ENCODE data around the gene ELMO1.

ELMO1 gene

DNA sequence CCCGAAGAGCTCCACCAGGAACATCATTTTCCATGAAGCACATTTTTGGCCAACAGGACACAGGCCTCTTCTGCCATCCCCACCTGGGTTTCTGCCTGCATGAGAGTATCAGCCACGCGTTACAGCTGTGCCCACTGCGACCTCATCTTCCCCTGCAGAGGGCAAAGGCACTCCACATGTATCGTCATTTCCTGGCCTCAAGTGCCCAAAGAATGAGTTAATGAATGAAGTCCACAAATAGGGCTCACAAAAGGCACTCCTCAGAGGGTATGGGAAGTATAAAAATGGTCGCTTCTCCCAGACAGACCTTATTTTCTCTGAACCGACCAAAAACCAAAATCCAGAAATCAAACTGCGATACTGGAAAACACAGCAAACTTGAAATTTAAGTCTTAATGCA, 18.5 kb downstream of the ELMO1 start:
- H3K4me1 Mint-ChIP-seq = peaks cover 66% of the 10 kb centered on the region
- H3K4me3 Mint-ChIP-seq = no peak overlapping the region
- H3K36me3 Mint-ChIP-seq = peaks cover 11% of the 10 kb centered on the region
- ATAC-seq = no peak
- no peaks in the 10 kb centered on the region for H3K9me3 Mint-ChIP-seq
- no peaks in the 10 kb centered on the region for H3K27me3 Mint-ChIP-seq
- H3K27ac Mint-ChIP-seq = peak overlapping the region; percentile 16

DNA sequence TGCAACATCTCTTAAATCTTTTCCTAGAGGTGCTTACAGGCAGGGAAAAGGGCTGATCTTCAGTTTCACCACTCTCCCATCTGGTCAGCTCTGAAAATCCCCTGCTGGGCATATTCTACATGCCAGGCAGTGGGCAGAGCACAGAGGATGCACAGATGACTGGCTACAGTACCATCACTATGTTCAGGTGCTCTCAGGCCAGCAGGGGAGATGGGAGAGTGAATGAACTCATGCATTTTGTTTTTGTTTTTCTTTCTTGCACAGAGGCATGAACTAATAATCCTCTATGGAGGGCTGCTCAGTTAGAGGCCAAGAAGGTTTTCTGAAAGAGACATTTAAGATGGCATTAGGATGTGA, 19.3 kb downstream of the ELMO1 start:
- Mint-ChIP-seq H3K9me3 (no peaks in the 10 kb centered on the region), H3K27me3 (no peaks in the 10 kb centered on the region), H3K4me1 (peaks cover 62% of the 10 kb centered on the region), H3K4me3 (no peak overlapping the region), H3K27ac (peak overlapping the region; percentile 16), H3K36me3 (peaks cover 11% of the 10 kb centered on the region)
- ATAC-seq = no peak

DNA sequence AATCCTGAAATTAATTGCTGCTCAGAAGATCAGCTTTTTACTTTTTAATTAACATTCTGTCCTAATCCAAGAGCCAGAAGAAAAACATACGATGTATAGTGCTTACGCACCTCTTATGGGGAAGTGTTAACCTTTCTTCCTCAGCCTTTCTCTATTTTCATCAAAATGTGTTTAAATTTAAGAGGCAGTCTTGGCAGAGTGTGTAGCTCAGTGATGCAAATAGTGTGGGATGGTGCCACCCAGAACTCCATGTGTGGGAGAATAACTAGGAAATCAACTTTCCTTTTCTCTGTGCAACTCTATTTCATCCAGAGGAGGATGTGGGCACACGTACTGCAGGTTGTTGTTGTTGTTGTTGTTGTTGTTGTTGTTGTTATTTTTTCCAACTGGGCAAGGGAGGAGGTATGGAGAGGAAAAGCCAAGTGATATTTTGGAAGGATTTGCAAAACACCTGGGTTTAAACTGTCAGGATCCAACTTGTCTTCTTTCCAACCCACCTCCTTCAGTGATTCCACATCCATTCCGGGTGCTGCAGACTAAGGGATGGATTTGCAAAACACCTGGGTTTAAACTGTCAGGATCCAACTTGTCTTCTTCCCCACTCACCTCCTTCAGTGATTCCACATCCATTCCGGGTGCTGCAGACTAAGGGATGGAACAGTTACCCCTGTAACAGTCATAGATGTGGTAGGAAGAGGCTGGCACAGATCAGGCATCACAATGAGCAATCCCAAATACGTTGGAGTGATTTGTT, 19.8 kb downstream of the ELMO1 start:
- no peak for ATAC-seq
- Mint-ChIP-seq H3K36me3 (peaks cover 11% of the 10 kb centered on the region), H3K4me3 (no peak overlapping the region), H3K9me3 (no peaks in the 10 kb centered on the region), H3K27me3 (no peaks in the 10 kb centered on the region), H3K4me1 (peaks cover 58% of the 10 kb centered on the region), H3K27ac (peak overlapping the region; percentile 16)

DNA sequence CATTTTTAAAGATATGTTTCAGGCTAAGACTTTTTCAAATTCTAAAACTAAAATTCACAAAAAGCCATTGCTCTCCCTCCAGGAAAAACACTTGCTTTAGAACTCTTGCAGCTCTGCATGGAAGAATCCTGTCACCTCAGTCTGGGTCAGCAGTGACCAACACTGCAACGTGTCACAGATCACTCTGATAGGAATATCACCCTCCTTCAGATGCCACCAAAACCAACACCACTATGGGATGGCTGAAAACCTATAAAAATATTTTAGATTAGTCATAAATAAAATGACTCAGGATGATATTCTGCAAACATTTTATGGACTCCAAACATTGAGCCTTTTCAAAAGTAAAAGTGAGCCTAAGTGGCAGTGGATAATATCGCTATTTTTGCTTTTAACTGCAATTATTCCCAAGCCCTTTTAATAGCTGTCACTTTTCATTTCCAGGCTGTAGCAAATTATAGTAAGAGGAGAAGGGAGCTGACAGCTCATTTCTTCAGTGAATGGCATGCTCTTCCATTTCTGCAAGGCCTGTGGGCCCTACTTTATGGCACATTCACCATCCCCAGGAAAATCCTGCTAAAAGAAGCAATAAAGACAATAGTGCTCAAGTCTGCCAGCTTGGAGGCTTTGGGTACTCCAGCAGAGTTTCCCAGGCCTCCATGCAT, 21.3 kb downstream of the ELMO1 start:
- Mint-ChIP-seq H3K9me3 (no peaks in the 10 kb centered on the region), H3K27me3 (no peaks in the 10 kb centered on the region), H3K27ac (no peak overlapping the region), H3K4me3 (no peak overlapping the region), H3K4me1 (peaks cover 44% of the 10 kb centered on the region), H3K36me3 (peaks cover 11% of the 10 kb centered on the region)
- no peak for ATAC-seq

DNA sequence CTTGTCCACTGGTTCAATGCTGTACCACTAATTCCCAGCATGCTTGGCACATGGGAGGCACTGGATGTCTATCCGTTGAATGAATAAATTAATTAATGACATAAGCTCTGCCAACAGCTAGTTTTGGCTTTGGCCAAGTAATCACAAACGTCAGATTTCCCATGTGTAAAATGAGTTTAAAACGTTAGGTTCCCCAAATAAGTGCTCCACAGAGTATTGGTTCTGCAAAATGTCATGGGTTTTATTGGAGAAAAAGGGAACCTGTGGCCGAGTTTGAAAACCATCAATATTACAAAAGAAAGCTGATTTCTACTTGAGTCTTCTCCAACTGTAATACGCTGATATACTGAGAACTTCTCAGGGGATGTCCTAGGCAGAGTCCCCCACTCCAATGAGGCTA, 23.2 kb downstream of the ELMO1 start:
- Mint-ChIP-seq H3K36me3 (peaks cover 11% of the 10 kb centered on the region), H3K27me3 (no peaks in the 10 kb centered on the region), H3K27ac (peak overlapping the region; percentile 57), H3K4me3 (no peak overlapping the region), H3K9me3 (no peaks in the 10 kb centered on the region), H3K4me1 (peaks cover 48% of the 10 kb centered on the region)
- peak; percentile 60 for ATAC-seq

DNA sequence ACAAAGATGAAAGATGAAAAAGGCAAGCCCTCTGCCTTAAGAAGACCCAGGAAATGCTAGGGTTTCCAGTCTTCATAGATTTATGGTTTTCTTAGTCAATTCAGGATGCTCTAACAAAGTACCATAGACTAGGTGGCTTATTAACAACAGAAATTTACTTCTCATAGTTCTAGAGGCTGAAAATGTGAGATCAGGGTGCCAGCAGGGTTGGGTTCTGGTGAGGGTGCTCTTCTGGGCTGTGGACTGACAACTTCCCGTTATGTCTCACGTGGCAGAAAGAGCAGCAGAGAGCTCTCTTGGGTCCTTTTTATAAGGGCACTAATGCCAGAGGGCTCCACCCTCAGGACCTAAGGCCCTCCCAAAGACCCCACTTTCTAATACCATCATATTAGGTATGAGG, 23.7 kb downstream of the ELMO1 start:
- Mint-ChIP-seq H3K9me3 (no peaks in the 10 kb centered on the region), H3K4me3 (no peak overlapping the region), H3K36me3 (peaks cover 11% of the 10 kb centered on the region), H3K4me1 (peaks cover 48% of the 10 kb centered on the region), H3K27ac (peak overlapping the region; percentile 57), H3K27me3 (no peaks in the 10 kb centered on the region)
- peak; percentile 57 for ATAC-seq

DNA sequence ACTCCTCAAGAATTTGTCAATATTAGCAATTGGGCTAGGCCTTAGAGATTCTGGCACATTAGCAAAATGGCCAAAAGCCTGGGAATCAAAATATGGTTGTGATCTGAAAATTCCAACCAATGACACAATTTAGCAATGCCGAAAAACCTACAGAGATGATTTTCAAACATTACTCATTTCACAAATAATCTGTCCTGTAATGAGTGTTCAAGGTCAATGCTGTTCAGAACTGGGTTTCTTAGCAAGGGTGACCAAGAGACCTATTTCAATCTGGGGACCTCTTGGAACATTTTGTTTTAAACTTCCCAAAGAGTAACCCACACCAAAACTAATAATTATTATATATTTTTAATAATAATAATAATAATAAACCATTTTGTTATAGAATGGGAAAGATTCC, 24.1 kb downstream of the ELMO1 start:
- no peaks in the 10 kb centered on the region for H3K9me3 Mint-ChIP-seq
- no peaks in the 10 kb centered on the region for H3K27me3 Mint-ChIP-seq
- peak overlapping the region; percentile 57 for H3K27ac Mint-ChIP-seq
- no peak for ATAC-seq
- H3K36me3 Mint-ChIP-seq = peaks cover 11% of the 10 kb centered on the region
- H3K4me1 Mint-ChIP-seq = peaks cover 48% of the 10 kb centered on the region
- H3K4me3 Mint-ChIP-seq = no peak overlapping the region

DNA sequence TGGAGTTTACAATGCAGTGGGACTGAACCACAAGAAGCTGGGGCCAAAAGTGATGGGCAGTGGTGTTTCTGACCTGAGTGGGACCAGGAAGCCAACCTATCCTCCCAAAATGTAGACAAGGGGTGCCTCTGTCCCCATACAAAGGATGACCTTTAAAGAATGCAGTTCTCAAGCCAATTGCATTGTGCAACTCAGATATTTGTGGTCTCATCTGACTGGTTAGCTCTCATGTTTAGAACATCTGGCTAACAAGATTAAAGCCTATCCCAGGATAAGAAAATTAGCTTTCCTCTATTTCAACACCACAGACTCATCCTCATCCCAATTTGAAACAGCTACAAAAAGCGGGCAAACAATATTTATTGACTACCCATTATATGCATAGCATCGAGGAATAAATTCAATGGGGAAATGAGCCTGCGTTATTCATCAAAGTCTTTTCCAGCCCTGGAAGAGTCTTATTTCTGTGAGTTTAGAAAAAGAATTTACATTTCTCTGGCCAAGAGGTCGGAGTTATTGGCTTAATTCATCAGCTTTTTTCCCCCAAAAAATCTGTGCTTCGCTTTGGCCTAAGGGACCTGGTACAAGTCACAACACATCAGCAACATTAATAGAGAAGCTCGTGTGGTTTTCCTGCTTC, 26.7 kb downstream of the ELMO1 start:
- peaks cover 59% of the 10 kb centered on the region for H3K4me1 Mint-ChIP-seq
- H3K4me3 Mint-ChIP-seq = no peak overlapping the region
- H3K27ac Mint-ChIP-seq = peak overlapping the region; percentile 93
- no peak for ATAC-seq
- H3K36me3 Mint-ChIP-seq = no peaks in the 10 kb centered on the region
- no peaks in the 10 kb centered on the region for H3K9me3 Mint-ChIP-seq
- H3K27me3 Mint-ChIP-seq = no peaks in the 10 kb centered on the region

DNA sequence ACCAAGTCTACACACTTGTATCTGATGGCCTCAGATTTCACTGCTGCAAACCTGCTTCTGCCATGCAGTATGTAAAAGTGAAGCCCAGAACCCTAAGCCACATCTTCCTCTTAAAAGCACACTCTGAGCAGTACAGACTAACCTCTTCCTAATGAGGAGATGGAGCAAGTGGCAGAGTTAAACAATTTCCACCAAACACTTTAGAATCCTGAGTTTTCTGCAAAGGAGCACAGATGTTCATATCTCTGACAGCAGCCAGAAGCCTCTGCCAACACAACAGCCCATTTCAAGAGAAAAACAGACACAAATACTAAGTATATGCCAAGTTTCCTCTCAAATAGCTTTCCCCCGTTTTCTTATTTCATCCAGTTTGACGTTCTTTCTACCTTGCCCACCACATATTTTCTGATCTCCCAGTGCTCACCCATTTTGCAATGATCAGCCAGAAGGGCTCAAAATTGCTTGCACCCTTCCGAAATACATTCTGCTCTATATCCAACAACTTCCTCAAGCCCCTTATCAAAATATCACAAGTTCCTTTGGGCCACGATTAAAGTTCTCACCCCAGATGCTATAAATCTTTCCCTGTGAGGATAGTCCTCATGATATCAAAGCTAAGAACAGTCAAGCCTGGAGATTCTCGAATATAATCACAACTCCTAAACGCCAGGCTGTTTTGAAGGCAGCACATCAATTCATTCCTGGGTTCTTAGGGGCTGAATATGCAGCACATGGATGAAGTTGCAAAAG, 27.5 kb downstream of the ELMO1 start:
- no peaks in the 10 kb centered on the region for H3K9me3 Mint-ChIP-seq
- H3K4me1 Mint-ChIP-seq = peaks cover 67% of the 10 kb centered on the region
- H3K27me3 Mint-ChIP-seq = no peaks in the 10 kb centered on the region
- H3K36me3 Mint-ChIP-seq = no peaks in the 10 kb centered on the region
- H3K27ac Mint-ChIP-seq = peak overlapping the region; percentile 93
- H3K4me3 Mint-ChIP-seq = no peak overlapping the region
- ATAC-seq = no peak

DNA sequence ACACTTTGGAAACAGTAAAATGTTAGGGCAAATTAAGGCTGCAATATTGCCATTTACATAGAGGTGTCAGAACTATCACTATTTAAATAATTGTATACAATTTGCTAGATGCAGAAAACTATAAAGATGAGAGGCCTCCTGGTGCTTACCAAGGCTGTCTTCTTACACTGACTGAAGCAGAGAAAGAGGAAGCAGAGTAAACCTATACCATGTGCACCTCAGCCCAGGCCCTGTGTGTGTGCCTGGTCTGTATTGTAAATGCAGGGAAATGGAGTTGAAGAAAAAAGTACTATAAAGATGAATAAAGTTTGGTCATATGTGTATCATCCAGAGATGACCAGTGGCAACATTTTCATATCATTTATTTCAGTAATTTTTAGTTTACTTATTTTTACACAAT, 29.2 kb downstream of the ELMO1 start:
- Mint-ChIP-seq H3K27ac (peak overlapping the region; percentile 93), H3K4me3 (no peak overlapping the region), H3K4me1 (peaks cover 61% of the 10 kb centered on the region), H3K27me3 (no peaks in the 10 kb centered on the region), H3K36me3 (no peaks in the 10 kb centered on the region), H3K9me3 (no peaks in the 10 kb centered on the region)
- peak; percentile 81 for ATAC-seq

DNA sequence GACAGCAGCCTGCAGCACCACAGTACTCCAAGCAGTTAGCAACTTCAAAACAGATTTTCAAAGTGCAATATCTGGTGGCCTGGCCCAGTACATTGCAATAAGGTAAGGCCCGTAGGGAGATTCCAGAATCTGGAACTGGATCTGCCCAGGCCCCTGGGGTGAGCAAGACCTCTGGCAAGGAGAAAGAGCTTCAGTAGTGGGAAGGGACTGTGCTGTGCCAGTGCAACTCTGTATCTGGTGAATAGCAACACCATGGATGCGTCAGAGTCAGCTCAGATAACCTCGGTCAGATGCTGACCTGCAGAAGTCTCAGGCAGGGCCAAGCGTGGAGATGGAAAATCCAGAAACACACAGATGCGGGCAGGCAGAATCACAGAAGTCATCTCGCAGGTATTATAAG, 30.3 kb downstream of the ELMO1 start:
- ATAC-seq = no peak
- H3K4me3 Mint-ChIP-seq = peak overlapping the region; percentile 12
- H3K27me3 Mint-ChIP-seq = no peaks in the 10 kb centered on the region
- peaks cover 68% of the 10 kb centered on the region for H3K4me1 Mint-ChIP-seq
- no peaks in the 10 kb centered on the region for H3K9me3 Mint-ChIP-seq
- H3K27ac Mint-ChIP-seq = peak overlapping the region; percentile 93
- peaks cover under 1% of the 10 kb centered on the region for H3K36me3 Mint-ChIP-seq

DNA sequence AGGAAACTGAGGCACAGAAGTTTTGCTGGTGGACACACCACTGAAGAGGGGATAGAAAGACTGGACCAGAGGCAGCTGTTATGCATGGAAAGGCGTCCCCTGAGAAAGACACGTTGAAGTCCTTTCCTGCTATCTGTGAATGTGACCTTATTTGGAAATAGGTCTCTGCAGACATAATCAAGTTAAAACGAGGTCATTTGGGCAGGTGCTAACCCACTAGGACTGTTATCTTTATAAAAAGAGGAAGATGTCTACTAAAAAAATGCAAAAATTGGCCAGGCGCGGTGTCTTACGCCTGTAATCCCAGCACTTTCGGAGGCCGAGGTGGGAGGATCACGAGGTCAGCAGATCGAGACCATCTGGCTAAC, 31.6 kb downstream of the ELMO1 start:
- peak overlapping the region; percentile 71 for H3K4me3 Mint-ChIP-seq
- peaks cover 75% of the 10 kb centered on the region for H3K4me1 Mint-ChIP-seq
- H3K36me3 Mint-ChIP-seq = peaks cover 11% of the 10 kb centered on the region
- peak; percentile 49 for ATAC-seq
- H3K27me3 Mint-ChIP-seq = no peaks in the 10 kb centered on the region
- peak overlapping the region; percentile 93 for H3K27ac Mint-ChIP-seq
- H3K9me3 Mint-ChIP-seq = peaks cover 3% of the 10 kb centered on the region

DNA sequence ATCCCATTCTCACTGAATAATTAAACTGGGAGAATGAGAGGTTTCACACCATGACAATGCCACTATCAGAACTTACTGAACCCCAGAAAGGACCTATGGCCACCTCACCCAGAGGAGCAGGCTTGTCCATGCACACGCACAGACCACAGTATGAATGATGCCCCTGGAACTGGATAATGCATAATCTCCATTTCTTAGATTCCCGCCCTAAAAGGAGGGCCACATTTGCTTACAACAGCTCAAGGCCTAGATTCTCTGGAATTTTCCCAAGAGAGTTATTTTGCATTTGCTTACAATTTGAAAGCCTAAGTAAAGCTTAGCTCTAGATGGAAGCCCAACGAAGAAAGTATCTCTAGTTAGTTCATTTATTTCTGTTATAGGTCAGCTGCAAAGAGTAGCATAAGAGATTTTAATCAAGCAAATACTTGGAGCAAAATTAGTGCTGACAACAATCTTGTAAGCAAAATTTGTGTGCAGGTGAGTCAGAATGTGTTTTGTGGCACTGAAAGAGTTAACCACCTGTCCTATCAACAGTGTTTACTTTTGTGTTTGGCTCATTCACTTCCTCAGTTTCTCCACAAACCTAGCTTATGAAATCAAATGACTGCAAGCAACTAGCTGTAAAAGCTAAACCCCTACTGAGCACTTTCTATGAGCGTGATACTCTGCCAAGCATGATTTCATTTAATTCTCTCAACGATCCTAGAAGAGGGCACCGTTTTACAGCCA, 32.1 kb downstream of the ELMO1 start:
- Mint-ChIP-seq H3K36me3 (peaks cover 11% of the 10 kb centered on the region), H3K27ac (peak overlapping the region; percentile 93), H3K4me3 (peak overlapping the region; percentile 71), H3K4me1 (peaks cover 79% of the 10 kb centered on the region), H3K9me3 (peaks cover 3% of the 10 kb centered on the region), H3K27me3 (no peaks in the 10 kb centered on the region)
- ATAC-seq = peak; percentile 88

DNA sequence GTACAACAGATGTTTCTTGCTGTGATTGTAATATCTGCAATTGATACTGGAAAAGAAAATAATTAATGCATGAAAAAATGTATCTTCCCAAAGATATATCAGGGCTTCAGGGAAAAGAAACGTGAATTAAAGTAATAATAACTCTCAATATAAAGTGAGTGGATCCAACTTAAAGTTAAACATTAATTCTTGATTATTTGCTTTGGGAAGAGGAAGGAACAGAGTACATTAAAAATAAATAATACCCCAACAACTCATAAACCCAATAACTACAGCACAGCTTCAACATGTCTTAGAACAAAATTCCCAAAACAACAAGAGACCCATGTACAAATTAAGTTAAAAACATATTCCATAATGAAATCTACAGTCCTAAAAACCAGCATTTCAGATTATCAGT, 33.0 kb downstream of the ELMO1 start:
- H3K4me1 Mint-ChIP-seq = peaks cover 77% of the 10 kb centered on the region
- H3K4me3 Mint-ChIP-seq = no peak overlapping the region
- peaks cover 11% of the 10 kb centered on the region for H3K36me3 Mint-ChIP-seq
- H3K27me3 Mint-ChIP-seq = no peaks in the 10 kb centered on the region
- H3K9me3 Mint-ChIP-seq = peaks cover 3% of the 10 kb centered on the region
- no peak for ATAC-seq
- no peak overlapping the region for H3K27ac Mint-ChIP-seq

Data from stimulated activated memory B cell treated with anti-CD40 and anti-IgM and Interleukin-4, amounts not matched to agents 10 μg/mL and 1 μg/mL and 100 μg/mL, for 72 hours (primary cell).